K562 (cell line): Measurements from ENCODE around the gene GPR15. TPM values are rescaled to one million over a fixed set of nuclear protein-coding genes. Genes with fewer than 3 reads are reported as not detected.

Experiments used
- CAMTA2 ChIP-seq: fragments of 250-450 bp; sonication (Bioruptor Pico); conservative IDR thresholded peaks from 2 replicates; pipeline ENCODE4 v1.5.1; 2022
- FOXM1 ChIP-seq, 2 experiments: fragments of 450-650 bp in 1 of 2; sonication (generic) in 1 of 2; formaldehyde crosslinking in 1 of 2; IDR thresholded peaks; 2 replicates each; pipeline versions ENCODE4 v1.6.1 to v1.9.0; 2017 to 2022; ENCODE audit warnings: low read depth in 2 of 2, mild to moderate bottlenecking in 2 of 2, missing genetic modification reagents in 1 of 2, moderate library complexity in 1 of 2
- HMGN3 ChIP-seq: IDR thresholded peaks from 2 replicates; pipeline ENCODE4 v1.6.1; 2011; ENCODE audit warnings: borderline replicate concordance, low read depth, mild to moderate bottlenecking, mixed read lengths, low read length; ENCODE audit not compliant: insufficient read length; ENCODE audit errors: extremely low read depth
- ILK ChIP-seq: fragments of 450-650 bp; IDR thresholded peaks from 2 replicates; pipeline ENCODE4 v1.6.1; 2016; ENCODE audit warnings: missing genetic modification characterization, low read depth, mild to moderate bottlenecking, missing compliant biosample characterization, moderate library complexity, borderline replicate concordance
- MEIS2 ChIP-seq: fragments of 450-650 bp; IDR thresholded peaks from 2 replicates; pipeline ENCODE4 v1.6.1; 2014; ENCODE audit warnings: mild to moderate bottlenecking; ENCODE audit not compliant: partially characterized antibody
- NFIX ChIP-seq: fragments of 250-450 bp; sonication (Bioruptor Pico); IDR thresholded peaks from 2 replicates; pipeline ENCODE4 v1.4.0; 2020; ENCODE audit warnings: low read depth, mild to moderate bottlenecking, moderate library complexity
- TAF1 ChIP-seq: IDR thresholded peaks from 2 replicates; pipeline ENCODE4 v1.6.1; 2011; ENCODE audit warnings: mild to moderate bottlenecking, low read length, moderate library complexity; ENCODE audit not compliant: insufficient read depth, control insufficient read depth, severe bottlenecking; ENCODE audit errors: extremely low read depth
- TEAD4 ChIP-seq, 2 experiments: sonication (generic) in 1 of 2; formaldehyde crosslinking in 1 of 2; IDR thresholded peaks; 2 replicates each; pipeline versions ENCODE4 v1.6.1 to v1.8.0; 2012 to 2022; ENCODE audit warnings: borderline replicate concordance in 1 of 2, inconsistent platforms in 1 of 2, low read length in 1 of 2, mild to moderate bottlenecking in 1 of 2, missing genetic modification reagents in 1 of 2
- ZNF175 ChIP-seq: fragments of 200-800 bp; sonication (Bioruptor generic); IDR thresholded peaks from 2 replicates; pipeline ENCODE4 v1.6.1; 2016; ENCODE audit warnings: low read depth, mild to moderate bottlenecking, missing genetic modification characterization, missing compliant biosample characterization
- ZNF24 ChIP-seq: fragments of 450-650 bp; IDR thresholded peaks from 2 replicates; pipeline ENCODE4 v1.6.1; 2016
- ZNF384 ChIP-seq: IDR thresholded peaks from 2 replicates; pipeline ENCODE4 v1.6.1; 2012; ENCODE audit warnings: low read depth, low read length, improper control_type of control experiment
- polyA plus RNA-seq, 8 experiments: library from polyadenylated mRNA; depleted of rRNA in 4 of 8; stranded (reverse) in 5 of 8; unstranded in 3 of 8; fragments of >200 nt; fragmentation: Nextera tagmentation in 2 of 8; fragmentation: Illumina TruSeq in 1 of 8; extraction: Ambion mirVana in 2 of 8; extraction: Trizol in 1 of 8; gene quantifications; 2 replicates each; pipeline versions ENCODE4 v1.2.1 to v1.2.3, GENCODE V29; 2011 to 2014; ENCODE audit warnings: inconsistent platforms in 1 of 8, missing spikeins in 1 of 8
- total RNA-seq, 7 experiments: library from RNA; depleted of rRNA in 6 of 7; stranded (reverse); fragments of >200 nt in 6 of 7; fragmentation: Illumina TruSeq in 2 of 7; extraction: Trizol in 2 of 7; gene quantifications; 2 replicates each; pipeline versions ENCODE4 v1.2.1 to v1.2.3, GENCODE V29; 2011 to 2021; ENCODE audit warnings: low replicate concordance in 1 of 7
- TF ChIP-seq, protein P1 (sequence below), 2 experiments: IDR thresholded peaks; 2 replicates each; pipeline ENCODE4 v1.6.1; 2012; ENCODE audit warnings: improper control_type of control experiment in 2 of 2, low read depth in 2 of 2, low read length in 2 of 2, borderline replicate concordance in 1 of 2
- TF ChIP-seq, protein P2 (sequence below): sonication (generic); IDR thresholded peaks from 2 replicates; pipeline ENCODE4 v1.6.1; 2016
- TF ChIP-seq, protein P3 (sequence below), 2 experiments: fragments of 450-650 bp; conservative IDR thresholded peaks; 2 replicates each; pipeline ENCODE4 v1.6.1; 2017; ENCODE audit warnings: mild to moderate bottlenecking in 2 of 2, moderate library complexity in 2 of 2
- TF ChIP-seq, protein P4 (sequence below): fragments of 250-450 bp; sonication (Bioruptor Pico); IDR thresholded peaks from 2 replicates; pipeline ENCODE4 v1.8.0; 2021; ENCODE audit warnings: mild to moderate bottlenecking, moderate library complexity
- TF ChIP-seq, protein P5 (sequence below): fragments of 250-450 bp; sonication (Bioruptor Pico); IDR thresholded peaks from 2 replicates; pipeline ENCODE4 v1.8.0; 2022; ENCODE audit warnings: inconsistent platforms
- TF ChIP-seq, protein P6 (sequence below): fragments of 250-450 bp; sonication (Bioruptor Pico); IDR thresholded peaks from 2 replicates; pipeline ENCODE4 v1.8.0; 2021; ENCODE audit warnings: moderate library complexity, mild to moderate bottlenecking, inconsistent platforms

GPR15 gene
- total and polyA plus RNA-seq, 9 of the 15 experiments (the other 6 are each of a cell fraction or from before 2014, with no cell fraction given), result 0.13 TPM; not detected in 8

DNA sequence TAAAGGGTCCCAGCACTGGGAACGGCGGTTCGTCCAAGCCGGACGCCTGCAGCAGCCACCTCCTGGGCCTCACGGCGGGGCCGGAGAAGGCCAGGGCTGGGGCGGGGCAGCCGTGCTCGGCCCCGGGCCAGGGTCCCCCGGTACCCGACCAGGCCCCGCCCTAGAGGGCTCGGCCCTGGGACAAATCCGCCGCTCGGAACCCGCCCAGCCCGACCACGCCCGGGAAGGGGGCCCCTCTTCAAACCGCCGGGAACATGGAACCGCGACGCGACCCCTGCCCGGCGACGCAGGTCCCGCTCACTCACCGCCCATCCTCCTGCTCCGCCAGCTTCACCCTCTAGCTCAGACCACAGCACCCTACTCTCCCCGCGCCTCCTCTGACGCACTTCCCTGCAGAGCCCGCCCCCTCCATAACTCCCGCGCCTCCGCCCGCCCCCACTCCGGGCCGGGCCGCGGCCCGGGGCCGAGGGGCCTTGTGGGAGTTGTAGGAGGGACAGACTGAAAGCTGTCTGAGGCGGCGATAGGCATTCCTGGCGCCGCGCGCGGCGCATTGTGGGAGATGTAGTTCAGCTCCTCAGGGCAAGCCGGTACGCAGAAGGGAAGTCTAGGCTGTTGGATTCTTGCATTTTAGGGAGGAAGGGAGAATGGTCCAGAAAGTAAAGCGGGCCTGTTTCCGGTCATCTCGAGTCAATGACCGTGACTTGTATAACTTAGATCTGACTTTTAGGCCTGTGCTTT, 9.1 kb upstream of the GPR15 start, which contains the start of gene CLDND1 (continued):
- TF ChIP-seq, protein P1, sequence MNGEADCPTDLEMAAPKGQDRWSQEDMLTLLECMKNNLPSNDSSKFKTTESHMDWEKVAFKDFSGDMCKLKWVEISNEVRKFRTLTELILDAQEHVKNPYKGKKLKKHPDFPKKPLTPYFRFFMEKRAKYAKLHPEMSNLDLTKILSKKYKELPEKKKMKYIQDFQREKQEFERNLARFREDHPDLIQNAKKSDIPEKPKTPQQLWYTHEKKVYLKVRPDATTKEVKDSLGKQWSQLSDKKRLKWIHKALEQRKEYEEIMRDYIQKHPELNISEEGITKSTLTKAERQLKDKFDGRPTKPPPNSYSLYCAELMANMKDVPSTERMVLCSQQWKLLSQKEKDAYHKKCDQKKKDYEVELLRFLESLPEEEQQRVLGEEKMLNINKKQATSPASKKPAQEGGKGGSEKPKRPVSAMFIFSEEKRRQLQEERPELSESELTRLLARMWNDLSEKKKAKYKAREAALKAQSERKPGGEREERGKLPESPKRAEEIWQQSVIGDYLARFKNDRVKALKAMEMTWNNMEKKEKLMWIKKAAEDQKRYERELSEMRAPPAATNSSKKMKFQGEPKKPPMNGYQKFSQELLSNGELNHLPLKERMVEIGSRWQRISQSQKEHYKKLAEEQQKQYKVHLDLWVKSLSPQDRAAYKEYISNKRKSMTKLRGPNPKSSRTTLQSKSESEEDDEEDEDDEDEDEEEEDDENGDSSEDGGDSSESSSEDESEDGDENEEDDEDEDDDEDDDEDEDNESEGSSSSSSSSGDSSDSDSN (IDR thresholded peaks at IDR 0.05; ENCODE audit: borderline replicate concordance in 1 of 2, low read depth in 2 of 2, low read length in 2 of 2), result no peak
- TF ChIP-seq ILK (tag) (no peak), TEAD4 (IDR thresholded peaks at IDR 0.05; ENCODE audit: low read length) (peak; percentile 50; the same call in 1 of the 2 replicates), TEAD4 (CRISPR knock-in tag; IDR thresholded peaks at IDR 0.05; ENCODE audit: borderline replicate concordance) (no peak), ZNF384 (no peak), ZNF24 (no peak), TAF1 (peak; percentile 63), CAMTA2 (CRISPR knock-in tag) (no peak), MEIS2 (peak; percentile 5), NFIX (CRISPR knock-in tag) (no peak), ZNF175 (CRISPR knock-in tag) (no peak), FOXM1 (IDR thresholded peaks at IDR 0.05; ENCODE audit: low read depth) (no peak), FOXM1 (CRISPR knock-in tag; IDR thresholded peaks at IDR 0.05; ENCODE audit: low read depth) (no peak), HMGN3 (no peak)
- TF ChIP-seq, protein P2, sequence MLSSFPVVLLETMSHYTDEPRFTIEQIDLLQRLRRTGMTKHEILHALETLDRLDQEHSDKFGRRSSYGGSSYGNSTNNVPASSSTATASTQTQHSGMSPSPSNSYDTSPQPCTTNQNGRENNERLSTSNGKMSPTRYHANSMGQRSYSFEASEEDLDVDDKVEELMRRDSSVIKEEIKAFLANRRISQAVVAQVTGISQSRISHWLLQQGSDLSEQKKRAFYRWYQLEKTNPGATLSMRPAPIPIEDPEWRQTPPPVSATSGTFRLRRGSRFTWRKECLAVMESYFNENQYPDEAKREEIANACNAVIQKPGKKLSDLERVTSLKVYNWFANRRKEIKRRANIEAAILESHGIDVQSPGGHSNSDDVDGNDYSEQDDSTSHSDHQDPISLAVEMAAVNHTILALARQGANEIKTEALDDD, result no peak
- TF ChIP-seq, protein P3, sequence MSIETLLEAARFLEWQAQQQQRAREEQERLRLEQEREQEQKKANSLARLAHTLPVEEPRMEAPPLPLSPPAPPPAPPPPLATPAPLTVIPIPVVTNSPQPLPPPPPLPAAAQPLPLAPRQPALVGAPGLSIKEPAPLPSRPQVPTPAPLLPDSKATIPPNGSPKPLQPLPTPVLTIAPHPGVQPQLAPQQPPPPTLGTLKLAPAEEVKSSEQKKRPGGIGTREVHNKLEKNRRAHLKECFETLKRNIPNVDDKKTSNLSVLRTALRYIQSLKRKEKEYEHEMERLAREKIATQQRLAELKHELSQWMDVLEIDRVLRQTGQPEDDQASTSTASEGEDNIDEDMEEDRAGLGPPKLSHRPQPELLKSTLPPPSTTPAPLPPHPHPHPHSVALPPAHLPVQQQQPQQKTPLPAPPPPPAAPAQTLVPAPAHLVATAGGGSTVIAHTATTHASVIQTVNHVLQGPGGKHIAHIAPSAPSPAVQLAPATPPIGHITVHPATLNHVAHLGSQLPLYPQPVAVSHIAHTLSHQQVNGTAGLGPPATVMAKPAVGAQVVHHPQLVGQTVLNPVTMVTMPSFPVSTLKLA (conservative IDR thresholded peaks at IDR 0.05), result peak in 1 of 2 experiments; percentile 36; a peak in 1 of 4 replicates
- TF ChIP-seq, protein P4, sequence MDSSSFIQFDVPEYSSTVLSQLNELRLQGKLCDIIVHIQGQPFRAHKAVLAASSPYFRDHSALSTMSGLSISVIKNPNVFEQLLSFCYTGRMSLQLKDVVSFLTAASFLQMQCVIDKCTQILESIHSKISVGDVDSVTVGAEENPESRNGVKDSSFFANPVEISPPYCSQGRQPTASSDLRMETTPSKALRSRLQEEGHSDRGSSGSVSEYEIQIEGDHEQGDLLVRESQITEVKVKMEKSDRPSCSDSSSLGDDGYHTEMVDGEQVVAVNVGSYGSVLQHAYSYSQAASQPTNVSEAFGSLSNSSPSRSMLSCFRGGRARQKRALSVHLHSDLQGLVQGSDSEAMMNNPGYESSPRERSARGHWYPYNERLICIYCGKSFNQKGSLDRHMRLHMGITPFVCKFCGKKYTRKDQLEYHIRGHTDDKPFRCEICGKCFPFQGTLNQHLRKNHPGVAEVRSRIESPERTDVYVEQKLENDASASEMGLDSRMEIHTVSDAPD (CRISPR knock-in tag), result no peak
- TF ChIP-seq, protein P5, sequence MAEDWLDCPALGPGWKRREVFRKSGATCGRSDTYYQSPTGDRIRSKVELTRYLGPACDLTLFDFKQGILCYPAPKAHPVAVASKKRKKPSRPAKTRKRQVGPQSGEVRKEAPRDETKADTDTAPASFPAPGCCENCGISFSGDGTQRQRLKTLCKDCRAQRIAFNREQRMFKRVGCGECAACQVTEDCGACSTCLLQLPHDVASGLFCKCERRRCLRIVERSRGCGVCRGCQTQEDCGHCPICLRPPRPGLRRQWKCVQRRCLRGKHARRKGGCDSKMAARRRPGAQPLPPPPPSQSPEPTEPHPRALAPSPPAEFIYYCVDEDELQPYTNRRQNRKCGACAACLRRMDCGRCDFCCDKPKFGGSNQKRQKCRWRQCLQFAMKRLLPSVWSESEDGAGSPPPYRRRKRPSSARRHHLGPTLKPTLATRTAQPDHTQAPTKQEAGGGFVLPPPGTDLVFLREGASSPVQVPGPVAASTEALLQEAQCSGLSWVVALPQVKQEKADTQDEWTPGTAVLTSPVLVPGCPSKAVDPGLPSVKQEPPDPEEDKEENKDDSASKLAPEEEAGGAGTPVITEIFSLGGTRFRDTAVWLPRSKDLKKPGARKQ (CRISPR knock-in tag), result no peak
- TF ChIP-seq, protein P6, sequence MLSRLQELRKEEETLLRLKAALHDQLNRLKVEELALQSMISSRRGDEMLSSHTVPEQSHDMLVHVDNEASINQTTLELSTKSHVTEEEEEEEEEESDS (CRISPR knock-in tag), result no peak
